ENCODE measurements around the gene SYNGR1. TPM values are rescaled to one million over a fixed set of nuclear protein-coding genes. Genes with fewer than 3 reads are reported as not detected.

The SYNGR1 gene
- total RNA-seq, 4 donors from 2014 or later = 25.5 to 51.3 (median 38.9) TPM

GRCh38 chr22:39426380-39427043 lies 76.7 kb downstream of the SYNGR1 start:
- H3K4me3 ChIP-seq (ENCODE audit: low read depth, poor library complexity, severe bottlenecking) = no peak overlapping the region
- intact Hi-C loops (cut with DNase I; ENCODE audit: low total_unique reads) = no loop called here
- TF ChIP-seq POLR2A (IDR thresholded peaks at IDR 0.05) = no peak
- TF ChIP-seq, protein P1, sequence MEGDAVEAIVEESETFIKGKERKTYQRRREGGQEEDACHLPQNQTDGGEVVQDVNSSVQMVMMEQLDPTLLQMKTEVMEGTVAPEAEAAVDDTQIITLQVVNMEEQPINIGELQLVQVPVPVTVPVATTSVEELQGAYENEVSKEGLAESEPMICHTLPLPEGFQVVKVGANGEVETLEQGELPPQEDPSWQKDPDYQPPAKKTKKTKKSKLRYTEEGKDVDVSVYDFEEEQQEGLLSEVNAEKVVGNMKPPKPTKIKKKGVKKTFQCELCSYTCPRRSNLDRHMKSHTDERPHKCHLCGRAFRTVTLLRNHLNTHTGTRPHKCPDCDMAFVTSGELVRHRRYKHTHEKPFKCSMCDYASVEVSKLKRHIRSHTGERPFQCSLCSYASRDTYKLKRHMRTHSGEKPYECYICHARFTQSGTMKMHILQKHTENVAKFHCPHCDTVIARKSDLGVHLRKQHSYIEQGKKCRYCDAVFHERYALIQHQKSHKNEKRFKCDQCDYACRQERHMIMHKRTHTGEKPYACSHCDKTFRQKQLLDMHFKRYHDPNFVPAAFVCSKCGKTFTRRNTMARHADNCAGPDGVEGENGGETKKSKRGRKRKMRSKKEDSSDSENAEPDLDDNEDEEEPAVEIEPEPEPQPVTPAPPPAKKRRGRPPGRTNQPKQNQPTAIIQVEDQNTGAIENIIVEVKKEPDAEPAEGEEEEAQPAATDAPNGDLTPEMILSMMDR (IDR thresholded peaks at IDR 0.05) = no peak
- WGBS, 2 donors = 83 to 93% methylated on average over 12 to 20 of the region's 20 CpGs
- DNase-seq (ENCODE audit: low spot score in 2 of 2) = no peak

DNA sequence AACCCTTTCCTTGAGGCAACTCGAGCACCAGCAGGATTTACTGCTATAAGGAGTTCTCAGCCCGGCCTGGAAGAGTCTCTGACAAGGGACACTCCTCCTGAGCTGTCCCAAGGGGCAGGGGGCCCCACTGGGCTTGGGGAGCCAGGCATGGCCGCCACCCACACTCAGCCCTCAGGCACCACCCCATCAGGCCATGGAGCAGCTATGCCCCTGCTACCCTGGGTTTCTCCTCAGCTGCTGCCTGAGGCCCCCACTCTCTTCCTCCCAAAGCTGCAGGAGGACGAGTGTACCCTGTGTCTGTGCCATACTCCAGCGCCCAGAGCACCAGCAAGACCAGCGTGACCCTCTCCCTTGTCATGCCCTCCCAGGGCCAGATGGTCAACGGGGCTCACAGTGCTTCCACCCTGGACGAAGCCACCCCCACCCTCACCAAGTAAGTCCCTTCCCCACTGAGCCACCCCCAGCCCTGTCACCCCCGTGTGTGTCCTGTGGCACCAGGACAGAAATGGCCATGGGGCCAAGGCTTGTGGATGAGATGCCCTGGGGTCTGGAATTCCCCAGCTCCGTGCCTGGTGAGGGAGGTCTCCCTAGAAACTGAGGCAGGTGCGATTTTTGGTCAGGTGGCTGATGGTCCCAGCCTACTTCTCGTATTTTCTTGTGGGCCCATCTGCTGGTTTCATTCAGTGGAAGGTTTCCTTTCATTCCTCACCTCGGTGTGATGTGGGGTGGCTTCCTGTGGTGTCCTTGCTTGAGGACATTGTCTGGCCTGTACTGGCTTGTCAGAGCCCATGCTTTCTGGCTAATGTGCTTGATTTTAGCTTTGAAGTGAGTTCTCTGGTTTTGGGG lies 78.2 kb downstream of the SYNGR1 start:
- WGBS, 2 donors = 80 to 83% methylated on average over 13 of the region's 13 CpGs
- TF ChIP-seq, protein P1 (IDR thresholded peaks at IDR 0.05) = no peak
- DNase-seq (ENCODE audit: low spot score in 2 of 2) = no peak
- intact Hi-C loops (cut with DNase I; ENCODE audit: low total_unique reads) = no loop called here
- H3K4me3 ChIP-seq (ENCODE audit: low read depth, poor library complexity, severe bottlenecking) = no peak overlapping the region

DNA sequence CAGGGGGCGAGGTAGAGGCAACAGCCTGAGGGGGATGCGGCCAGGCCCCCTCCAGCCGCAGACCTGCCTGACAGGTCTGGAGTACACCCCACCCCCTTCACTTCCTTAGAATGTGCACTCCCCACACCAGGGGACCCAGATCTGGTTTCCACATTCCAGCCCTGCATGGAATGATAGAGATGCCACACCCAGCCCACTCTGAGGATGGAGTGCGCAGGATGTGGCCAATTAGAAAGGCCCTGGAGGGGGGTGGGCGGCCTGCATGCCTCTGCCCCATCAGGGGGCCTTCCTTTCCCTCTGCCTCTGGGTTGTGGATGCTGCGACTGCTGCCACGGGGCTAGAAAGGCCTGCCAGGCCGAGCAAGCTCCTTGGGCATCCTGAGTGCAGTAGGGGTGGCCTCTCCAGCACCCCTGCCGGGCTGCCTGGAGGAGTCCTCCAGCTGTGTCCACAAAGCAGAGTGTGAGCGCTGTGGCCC lies 78.8 kb downstream of the SYNGR1 start:
- TF ChIP-seq, protein P1 (IDR thresholded peaks at IDR 0.05) = no peak
- no peak for TF ChIP-seq POLR2A (IDR thresholded peaks at IDR 0.05)
- no peak for DNase-seq (ENCODE audit: low spot score in 2 of 2)
- no peak overlapping the region for H3K4me3 ChIP-seq (ENCODE audit: low read depth, poor library complexity, severe bottlenecking)
- intact Hi-C loops (cut with DNase I; ENCODE audit: low total_unique reads) = no loop called here
- 80 to 83% methylated on average over 10 of the region's 10 CpGs for WGBS, 2 donors

- no peak overlapping the region for H3K4me3 ChIP-seq (ENCODE audit: low read depth, poor library complexity, severe bottlenecking)
- 88 to 93% methylated on average over 13 of the region's 13 CpGs for WGBS, 2 donors
- TF ChIP-seq, protein P1 (IDR thresholded peaks at IDR 0.05) = no peak
- TF ChIP-seq POLR2A (IDR thresholded peaks at IDR 0.05) = no peak
- intact Hi-C loops (cut with DNase I; ENCODE audit: low total_unique reads) = no loop called here
- no peak for DNase-seq (ENCODE audit: low spot score in 2 of 2)
Measured at GRCh38 chr22:39429186-39429585, 79.4 kb downstream of the SYNGR1 start.

- DNase-seq (ENCODE audit: low spot score in 2 of 2) = no peak
- intact Hi-C loops (cut with DNase I; ENCODE audit: low total_unique reads) = no loop called here
- no peak overlapping the region for H3K4me3 ChIP-seq (ENCODE audit: low read depth, poor library complexity, severe bottlenecking)
- 84 to 88% methylated on average over 24 to 25 of the region's 27 CpGs for WGBS, 2 donors
- TF ChIP-seq, protein P1 (IDR thresholded peaks at IDR 0.05) = no peak
- TF ChIP-seq POLR2A (IDR thresholded peaks at IDR 0.05) = no peak
Measured at GRCh38 chr22:39429916-39430575, 80.3 kb downstream of the SYNGR1 start.
